ENCODE results near the gene ECE1.
A peak's percentile ranks its signal among the peaks of the same experiment; 100 is the strongest.

DNA sequence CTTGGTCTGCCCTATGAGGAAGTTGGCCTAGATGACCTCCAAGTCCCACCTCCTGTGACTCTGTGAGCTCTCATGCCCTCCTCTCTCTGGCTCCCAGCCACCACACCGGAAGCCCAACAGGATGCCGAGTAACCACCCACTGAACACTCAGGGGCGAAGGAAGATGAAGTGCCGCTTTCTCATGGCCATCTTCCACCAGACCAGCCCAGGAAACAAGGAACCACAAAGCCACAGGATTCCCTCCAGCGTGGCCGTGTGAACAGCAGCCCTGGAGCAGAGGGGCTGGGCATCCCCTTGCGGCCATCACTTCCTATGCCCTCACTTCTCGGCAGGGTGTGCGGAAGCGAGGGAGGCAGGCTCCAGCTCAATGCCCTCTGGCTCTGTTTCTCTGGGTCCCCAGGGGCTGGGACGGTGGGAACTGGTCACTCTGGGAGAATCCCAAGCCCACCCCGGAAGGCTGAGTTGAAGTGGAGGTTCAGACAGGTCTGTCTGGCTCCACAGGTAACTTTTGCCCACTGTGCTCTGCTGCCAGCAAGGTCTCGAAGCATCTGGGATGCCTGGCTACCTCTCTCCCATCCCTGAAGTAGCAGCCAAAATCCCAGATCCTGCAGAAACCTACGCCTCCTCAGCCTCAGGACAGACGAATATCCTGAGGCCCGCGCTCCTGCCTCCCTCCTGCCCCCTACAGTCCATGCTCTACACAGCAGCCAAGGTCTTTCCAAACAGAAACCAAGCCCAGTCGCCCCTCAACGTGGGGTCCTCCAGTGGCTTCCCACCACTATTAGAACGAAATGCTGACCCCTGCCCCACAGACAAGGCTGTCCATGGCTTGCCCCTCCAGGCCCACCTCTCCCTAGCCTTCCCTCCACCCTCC is 44.2 kb upstream of the ECE1 start:
- TF ChIP-seq, protein P1, sequence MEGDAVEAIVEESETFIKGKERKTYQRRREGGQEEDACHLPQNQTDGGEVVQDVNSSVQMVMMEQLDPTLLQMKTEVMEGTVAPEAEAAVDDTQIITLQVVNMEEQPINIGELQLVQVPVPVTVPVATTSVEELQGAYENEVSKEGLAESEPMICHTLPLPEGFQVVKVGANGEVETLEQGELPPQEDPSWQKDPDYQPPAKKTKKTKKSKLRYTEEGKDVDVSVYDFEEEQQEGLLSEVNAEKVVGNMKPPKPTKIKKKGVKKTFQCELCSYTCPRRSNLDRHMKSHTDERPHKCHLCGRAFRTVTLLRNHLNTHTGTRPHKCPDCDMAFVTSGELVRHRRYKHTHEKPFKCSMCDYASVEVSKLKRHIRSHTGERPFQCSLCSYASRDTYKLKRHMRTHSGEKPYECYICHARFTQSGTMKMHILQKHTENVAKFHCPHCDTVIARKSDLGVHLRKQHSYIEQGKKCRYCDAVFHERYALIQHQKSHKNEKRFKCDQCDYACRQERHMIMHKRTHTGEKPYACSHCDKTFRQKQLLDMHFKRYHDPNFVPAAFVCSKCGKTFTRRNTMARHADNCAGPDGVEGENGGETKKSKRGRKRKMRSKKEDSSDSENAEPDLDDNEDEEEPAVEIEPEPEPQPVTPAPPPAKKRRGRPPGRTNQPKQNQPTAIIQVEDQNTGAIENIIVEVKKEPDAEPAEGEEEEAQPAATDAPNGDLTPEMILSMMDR (IDR thresholded peaks at IDR 0.05; ENCODE audit: borderline replicate concordance, extremely low read depth, low read length, poor library complexity, severe bottlenecking): peak; percentile 72
- TF ChIP-seq EZH2 (IDR thresholded peaks at IDR 0.05; ENCODE audit: borderline replicate concordance, low read depth, low read length, severe bottlenecking): no peak

Data from DND-41 (cell line).